Right lobe of liver (tissue), 4 donors: ENCODE data around the gene TCN2.

Experiments used
- POLR2A ChIP-seq: fragments of 450-650 bp; IDR thresholded peaks from one replicate; pipeline ENCODE4 v1.6.1; 2017; ENCODE audit warnings: antibody characterized with exemption, mild to moderate bottlenecking
- TF ChIP-seq, protein P1 (sequence below), 4 donors: fragments of 200-600 bp in 3 of 4; fragments of 450-650 bp in 1 of 4; IDR thresholded peaks; one replicate each; pipeline versions ENCODE4 v1.5.1 to v1.8.0; 2016 to 2022; ENCODE audit warnings: antibody characterized with exemption in 4 of 4, mild to moderate bottlenecking in 2 of 4
- donor health status: DM: no; HTN: no; CAD: no.
- donor health status: DM: no; HTN: no; CAD: no.
- donor health status: DM: no; HTN: yes; CAD: no.

DNA sequence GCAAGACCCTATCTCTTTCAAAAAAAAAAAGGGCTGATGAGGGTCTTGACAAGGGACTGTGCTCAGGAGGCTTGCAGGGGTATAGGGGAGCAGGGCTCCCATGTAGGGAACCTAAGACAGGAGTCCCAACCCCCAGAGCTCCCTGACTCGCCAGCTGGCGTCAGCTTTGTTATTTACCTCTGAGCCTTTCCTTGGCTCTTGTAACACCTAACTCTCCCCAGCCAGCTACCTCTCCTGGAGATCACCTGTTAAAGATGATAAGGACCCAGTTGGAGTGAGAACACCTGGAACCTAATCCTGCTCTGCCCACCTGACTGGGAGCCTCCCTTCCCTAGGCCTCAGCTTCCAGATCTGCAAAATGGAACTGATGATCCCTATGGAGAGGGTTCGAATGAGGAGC is 41.9 kb downstream of the TCN2 start:
- TF ChIP-seq, protein P1, sequence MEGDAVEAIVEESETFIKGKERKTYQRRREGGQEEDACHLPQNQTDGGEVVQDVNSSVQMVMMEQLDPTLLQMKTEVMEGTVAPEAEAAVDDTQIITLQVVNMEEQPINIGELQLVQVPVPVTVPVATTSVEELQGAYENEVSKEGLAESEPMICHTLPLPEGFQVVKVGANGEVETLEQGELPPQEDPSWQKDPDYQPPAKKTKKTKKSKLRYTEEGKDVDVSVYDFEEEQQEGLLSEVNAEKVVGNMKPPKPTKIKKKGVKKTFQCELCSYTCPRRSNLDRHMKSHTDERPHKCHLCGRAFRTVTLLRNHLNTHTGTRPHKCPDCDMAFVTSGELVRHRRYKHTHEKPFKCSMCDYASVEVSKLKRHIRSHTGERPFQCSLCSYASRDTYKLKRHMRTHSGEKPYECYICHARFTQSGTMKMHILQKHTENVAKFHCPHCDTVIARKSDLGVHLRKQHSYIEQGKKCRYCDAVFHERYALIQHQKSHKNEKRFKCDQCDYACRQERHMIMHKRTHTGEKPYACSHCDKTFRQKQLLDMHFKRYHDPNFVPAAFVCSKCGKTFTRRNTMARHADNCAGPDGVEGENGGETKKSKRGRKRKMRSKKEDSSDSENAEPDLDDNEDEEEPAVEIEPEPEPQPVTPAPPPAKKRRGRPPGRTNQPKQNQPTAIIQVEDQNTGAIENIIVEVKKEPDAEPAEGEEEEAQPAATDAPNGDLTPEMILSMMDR (IDR thresholded peaks at IDR 0.05) = no peak
- no peak for TF ChIP-seq POLR2A
